Endothelial cell of umbilical vein (primary cell): ENCODE measurements around the gene C1RL. TPM values are rescaled to one million over a fixed set of nuclear protein-coding genes. Genes with fewer than 3 reads are reported as not detected.

Source experiments
- BruUV-seq: library from RNA; stranded (reverse); fragments of 400-500 nt; replicated peaks from 2 replicates; lab custom pipeline; 2021; lab: Mats Ljungman, UMichigan
- CTCF ChIA-PET: fragments of 300-600, 350-600 bp; sonication (Branson Sonifier 250); formaldehyde crosslinking; loops from one replicate; lab custom pipeline; 2021; ENCODE audit warnings: antibody characterized with exemption, inconsistent platforms; lab: Charles Lee
- POLR2A ChIA-PET: fragments of 300-600, 350-600 bp; sonication (Branson Sonifier 250); formaldehyde crosslinking; loops from one replicate; lab custom pipeline; 2021; ENCODE audit warnings: antibody characterized with exemption, inconsistent platforms; lab: Charles Lee
- DNase-seq: peaks from one replicate; pipeline ENCODE4 v3.0.0-alpha.2; 2011; ENCODE audit warnings: low read depth, low spot score
- FAIRE-seq: peaks from 2 replicates; lab custom pipeline; 2011; peaks lifted over from hg19 to GRCh38; lab: Jason Lieb, UNC
- H2AFZ ChIP-seq: 2 replicates; pipeline ENCODE4 v1.6.0; 2012; ENCODE audit warnings: low read depth, low read length, control low read depth, inconsistent platforms
- H3K27ac ChIP-seq: 2 replicates; pipeline ENCODE4 v1.5.1; 2011; ENCODE audit warnings: low read depth, mild to moderate bottlenecking, control low read depth, low read length, moderate library complexity; ENCODE audit not compliant: insufficient read depth
- H3K27me3 ChIP-seq, 2 experiments: 2 replicates each; pipeline versions ENCODE4 v1.6.0 to v1.6.1; 2011; ENCODE audit warnings: low read length in 2 of 2, mixed read lengths in 1 of 2; ENCODE audit not compliant: control insufficient read depth in 2 of 2, insufficient read depth in 2 of 2
- H3K36me3 ChIP-seq, 2 experiments: 2 replicates in 1 of 2; 3 replicates in 1 of 2; pipeline ENCODE4 v1.5.1; 2011; ENCODE audit warnings: low read length in 2 of 2, mild to moderate bottlenecking in 1 of 2, moderate library complexity in 1 of 2; ENCODE audit not compliant: control insufficient read depth in 2 of 2, insufficient read depth in 2 of 2; ENCODE audit errors: extremely low read depth in 1 of 2
- H3K4me1 ChIP-seq: 3 replicates; pipeline ENCODE4 v1.5.1; 2011; ENCODE audit warnings: mild to moderate bottlenecking, low read length; ENCODE audit not compliant: control insufficient read depth, insufficient read depth; ENCODE audit errors: extremely low read depth
- H3K4me2 ChIP-seq: 2 replicates; pipeline ENCODE4 v1.6.1; 2011; ENCODE audit warnings: low read length, control low read depth, mixed read lengths; ENCODE audit not compliant: insufficient read depth
- H3K4me3 ChIP-seq, 3 experiments: fragments of 200-600 bp in 1 of 3; sonication (generic), shearing (Covaris generic) in 1 of 3; replicated peaks in 1 of 3; 2 replicates each; pipeline ENCODE4 v1.5.1; 2011 to 2016; ENCODE audit warnings: control low read depth in 3 of 3, low read length in 3 of 3, mild to moderate bottlenecking in 2 of 3, inconsistent platforms in 1 of 3, low read depth in 1 of 3, moderate library complexity in 1 of 3; ENCODE audit not compliant: insufficient read depth in 1 of 3
- H3K79me2 ChIP-seq: 2 replicates; pipeline ENCODE4 v1.6.0; 2012; ENCODE audit warnings: low read length, inconsistent platforms; ENCODE audit not compliant: control insufficient read depth, insufficient read depth
- H3K9ac ChIP-seq: replicated peaks from 2 replicates; pipeline ENCODE3; 2011; ENCODE audit warnings: low read length, control low read depth; ENCODE audit not compliant: insufficient read depth; ENCODE audit errors: extremely low read depth
- H3K9me1 ChIP-seq: replicated peaks from 3 replicates; pipeline ENCODE4 v1.6.0; 2011; ENCODE audit warnings: mild to moderate bottlenecking, low read length; ENCODE audit not compliant: control insufficient read depth, insufficient read depth; ENCODE audit errors: extremely low read depth
- H3K9me3 ChIP-seq: replicated peaks from 2 replicates; pipeline ENCODE4 v1.5.1; 2012; ENCODE audit warnings: low read length, inconsistent platforms; ENCODE audit not compliant: control insufficient read depth, insufficient read depth
- H4K20me1 ChIP-seq: replicated peaks from 2 replicates; pipeline ENCODE3; 2011; ENCODE audit warnings: mild to moderate bottlenecking, low read length; ENCODE audit not compliant: control insufficient read depth, insufficient read depth; ENCODE audit errors: extremely low read depth
- CTCF ChIP-seq, 2 donors: IDR thresholded peaks; 1 replicate in 1 of 2; 2 replicates in 1 of 2; pipeline ENCODE4 v1.5.1; 2011; ENCODE audit warnings: low read length in 2 of 2, mild to moderate bottlenecking in 2 of 2, moderate library complexity in 2 of 2, control low read depth in 1 of 2, inconsistent platforms in 1 of 2, low read depth in 1 of 2; ENCODE audit not compliant: insufficient read depth in 1 of 2; ENCODE audit errors: extremely low read depth in 1 of 2
- EZH2 ChIP-seq: IDR thresholded peaks from 2 replicates; pipeline ENCODE4 v1.6.1; 2012; ENCODE audit warnings: borderline replicate concordance, low read depth, mild to moderate bottlenecking, moderate library complexity, low read length, inconsistent platforms; ENCODE audit not compliant: severe bottlenecking
- FOS ChIP-seq: IDR thresholded peaks from 2 replicates; pipeline ENCODE4 v1.6.1; 2011; ENCODE audit warnings: mild to moderate bottlenecking, low read length, moderate library complexity, borderline replicate concordance; ENCODE audit not compliant: insufficient read depth
- GATA2 ChIP-seq: IDR thresholded peaks from 2 replicates; pipeline ENCODE4 v1.7.0; 2011; ENCODE audit warnings: low read depth, mild to moderate bottlenecking, moderate library complexity, mixed read lengths, low read length; ENCODE audit not compliant: insufficient read length, insufficient read depth
- JUN ChIP-seq: IDR thresholded peaks from 2 replicates; pipeline ENCODE4 v1.6.1; 2011; ENCODE audit warnings: borderline replicate concordance, low read depth; ENCODE audit not compliant: insufficient read length, insufficient read depth
- MAX ChIP-seq: IDR thresholded peaks from 2 replicates; pipeline ENCODE4 v1.6.1; 2011; ENCODE audit not compliant: insufficient read depth, insufficient read length
- MYC ChIP-seq: IDR thresholded peaks from one replicate; pipeline ENCODE4 v1.6.1; 2011; ENCODE audit warnings: mild to moderate bottlenecking, low read depth, low read length
- POLR2A ChIP-seq: IDR thresholded peaks from 2 replicates; pipeline ENCODE4 v1.6.1; 2012; ENCODE audit warnings: low read depth, mild to moderate bottlenecking, control low read depth, low read length
- POLR2AphosphoS5 ChIP-seq: IDR thresholded peaks from 2 replicates; pipeline ENCODE4 v1.6.1; 2012; ENCODE audit warnings: low read depth, mild to moderate bottlenecking, control low read depth, low read length, moderate library complexity; ENCODE audit not compliant: insufficient read depth
- dilution Hi-C: fragments of 300-500 bp; cut with MboI; formaldehyde crosslinking; loops from one replicate; pipeline ENCODE4 v1.15.0; 2019; ENCODE audit warnings: low sequenced_read_pairs; ENCODE audit not compliant: extremely low pct_ligation_motif_present
- intact Hi-C: fragments of 100-400 bp; cut with micrococcal nuclease; formaldehyde crosslinking; loops from one replicate; pipeline ENCODE4 v1.10.0; 2022
- polyA plus RNA-seq, 4 experiments: library from polyadenylated mRNA; depleted of rRNA in 3 of 4; stranded (reverse) in 3 of 4; unstranded in 1 of 4; fragments of >200 nt; gene quantifications; 2 replicates each; pipeline versions ENCODE4 v1.2.1 to v1.2.3, GENCODE V29; 2011 to 2012; ENCODE audit warnings: missing spikeins in 1 of 4
- total RNA-seq: library from RNA; stranded (reverse); gene quantifications from 2 replicates; pipeline ENCODE4 v1.2.3, GENCODE V29; 2021

C1RL gene
- total and polyA plus RNA-seq, 2 donors (not counting 3 experiments of a cell fraction or from before 2014, with no cell fraction given), result 20.9 to 25.0 TPM

GRCh38 chr12:7103837-7104584 lies 5.0 kb downstream of the C1RL start:
- ChIA-PET CTCF (interaction anchor here (1.2 kb wide), 1 partner anchor 8 kb away, joined by 3 read pairs; no protein-coding TSS in a partner anchor), POLR2A (no interaction called here)
- dilution Hi-C loops, result no loop called here
- Histone ChIP-seq H3K4me2 (no peak overlapping the region), H3K4me1 (peaks cover 8% of the 10 kb centered on the region), H2AFZ (no peak overlapping the region), H3K4me3 (no peak overlapping the region), H3K9me1 (no peaks in the 10 kb centered on the region), H4K20me1 (no peaks in the 10 kb centered on the region), H3K27me3 (no peaks in the 10 kb centered on the region), H3K27ac (no peak overlapping the region), H3K79me2 (no peaks in the 10 kb centered on the region), H3K9me3 (no peaks in the 10 kb centered on the region), H3K36me3 (peaks cover 0 to 1% of the 10 kb centered on the region in 2 experiments), H3K9ac (no peak overlapping the region)
- BruUV-seq, result no TSS peak
- TF ChIP-seq GATA2 (no peak), MYC (no peak), EZH2 (no peak)
- no peak for DNase-seq
- FAIRE-seq, result no peak
- intact Hi-C loops, result no loop called here

GRCh38 chr12:7102582-7102981 lies 6.4 kb downstream of the C1RL start:
- ChIA-PET POLR2A (no interaction called here), CTCF (interaction anchor here (1.9 kb wide), 1 partner anchor 11 kb away, joined by 7 read pairs; no protein-coding TSS in a partner anchor)
- no peaks in the 10 kb centered on the region for H3K79me2 ChIP-seq
- intact Hi-C loops (no loop called here), dilution Hi-C loops (no loop called here)
- no peaks in the 10 kb centered on the region for H3K4me1 ChIP-seq
- H3K9me1 ChIP-seq, result no peaks in the 10 kb centered on the region
- no peak overlapping the region for H2AFZ ChIP-seq
- H4K20me1 ChIP-seq, result no peaks in the 10 kb centered on the region
- H3K36me3 ChIP-seq, result peaks cover 0 to 1% of the 10 kb centered on the region in 2 experiments
- FAIRE-seq (no peak), DNase-seq (no peak)
- H3K4me2 ChIP-seq, result no peak overlapping the region
- H3K9me3 ChIP-seq, result no peaks in the 10 kb centered on the region
- no peak overlapping the region for H3K4me3 ChIP-seq
- BruUV-seq, result no TSS peak
- H3K9ac ChIP-seq, result no peak overlapping the region
- no peak for TF ChIP-seq EZH2
- no peak for TF ChIP-seq MYC
- no peak for TF ChIP-seq FOS
- TF ChIP-seq POLR2A, result no peak
- TF ChIP-seq GATA2, result no peak
- no peak for TF ChIP-seq MAX
- no peak for TF ChIP-seq CTCF (IDR thresholded peaks at IDR 0.05; ENCODE audit: extremely low read depth in 1 of 2, insufficient read depth in 1 of 2, low read depth in 1 of 2, low read length in 2 of 2)
- TF ChIP-seq JUN, result no peak
- TF ChIP-seq POLR2AphosphoS5, result no peak
- no peak overlapping the region for H3K27ac ChIP-seq
- H3K27me3 ChIP-seq, result no peaks in the 10 kb centered on the region
